HL-60 (cell line): ENCODE data around the gene XPR1.

Experiments
- TF ChIP-seq, protein P1 (sequence below): IDR thresholded peaks from one replicate; pipeline ENCODE4 v1.5.1; 2011; ENCODE audit warnings: low read length, control low read depth, inconsistent platforms; ENCODE audit not compliant: insufficient read depth
- TF ChIP-seq, protein P2 (sequence below): IDR thresholded peaks from 2 replicates; pipeline ENCODE4 v1.6.1; 2012; ENCODE audit warnings: low read depth; ENCODE audit not compliant: insufficient replicate concordance

DNA sequence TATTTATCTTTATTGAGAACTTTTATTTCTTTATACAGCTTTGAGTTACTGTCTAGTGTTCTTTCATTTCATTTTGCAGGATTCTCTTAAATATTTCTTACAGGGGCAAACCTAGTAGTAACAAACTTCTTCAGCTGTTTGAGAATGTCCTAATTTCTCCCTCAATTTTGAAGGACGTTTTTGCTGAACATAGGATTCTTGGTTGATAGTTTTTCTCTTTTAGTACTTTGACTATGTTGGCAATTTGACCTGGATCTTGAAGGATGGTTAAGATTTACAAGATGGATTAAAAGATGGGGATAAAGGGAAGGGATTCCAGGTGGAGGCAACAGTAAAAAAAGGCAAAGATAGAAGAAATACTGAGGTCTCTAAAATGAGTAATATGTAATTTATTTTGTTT, 38.9 kb downstream of the XPR1 start:
- TF ChIP-seq, protein P1, sequence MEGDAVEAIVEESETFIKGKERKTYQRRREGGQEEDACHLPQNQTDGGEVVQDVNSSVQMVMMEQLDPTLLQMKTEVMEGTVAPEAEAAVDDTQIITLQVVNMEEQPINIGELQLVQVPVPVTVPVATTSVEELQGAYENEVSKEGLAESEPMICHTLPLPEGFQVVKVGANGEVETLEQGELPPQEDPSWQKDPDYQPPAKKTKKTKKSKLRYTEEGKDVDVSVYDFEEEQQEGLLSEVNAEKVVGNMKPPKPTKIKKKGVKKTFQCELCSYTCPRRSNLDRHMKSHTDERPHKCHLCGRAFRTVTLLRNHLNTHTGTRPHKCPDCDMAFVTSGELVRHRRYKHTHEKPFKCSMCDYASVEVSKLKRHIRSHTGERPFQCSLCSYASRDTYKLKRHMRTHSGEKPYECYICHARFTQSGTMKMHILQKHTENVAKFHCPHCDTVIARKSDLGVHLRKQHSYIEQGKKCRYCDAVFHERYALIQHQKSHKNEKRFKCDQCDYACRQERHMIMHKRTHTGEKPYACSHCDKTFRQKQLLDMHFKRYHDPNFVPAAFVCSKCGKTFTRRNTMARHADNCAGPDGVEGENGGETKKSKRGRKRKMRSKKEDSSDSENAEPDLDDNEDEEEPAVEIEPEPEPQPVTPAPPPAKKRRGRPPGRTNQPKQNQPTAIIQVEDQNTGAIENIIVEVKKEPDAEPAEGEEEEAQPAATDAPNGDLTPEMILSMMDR = no peak
- TF ChIP-seq, protein P2, sequence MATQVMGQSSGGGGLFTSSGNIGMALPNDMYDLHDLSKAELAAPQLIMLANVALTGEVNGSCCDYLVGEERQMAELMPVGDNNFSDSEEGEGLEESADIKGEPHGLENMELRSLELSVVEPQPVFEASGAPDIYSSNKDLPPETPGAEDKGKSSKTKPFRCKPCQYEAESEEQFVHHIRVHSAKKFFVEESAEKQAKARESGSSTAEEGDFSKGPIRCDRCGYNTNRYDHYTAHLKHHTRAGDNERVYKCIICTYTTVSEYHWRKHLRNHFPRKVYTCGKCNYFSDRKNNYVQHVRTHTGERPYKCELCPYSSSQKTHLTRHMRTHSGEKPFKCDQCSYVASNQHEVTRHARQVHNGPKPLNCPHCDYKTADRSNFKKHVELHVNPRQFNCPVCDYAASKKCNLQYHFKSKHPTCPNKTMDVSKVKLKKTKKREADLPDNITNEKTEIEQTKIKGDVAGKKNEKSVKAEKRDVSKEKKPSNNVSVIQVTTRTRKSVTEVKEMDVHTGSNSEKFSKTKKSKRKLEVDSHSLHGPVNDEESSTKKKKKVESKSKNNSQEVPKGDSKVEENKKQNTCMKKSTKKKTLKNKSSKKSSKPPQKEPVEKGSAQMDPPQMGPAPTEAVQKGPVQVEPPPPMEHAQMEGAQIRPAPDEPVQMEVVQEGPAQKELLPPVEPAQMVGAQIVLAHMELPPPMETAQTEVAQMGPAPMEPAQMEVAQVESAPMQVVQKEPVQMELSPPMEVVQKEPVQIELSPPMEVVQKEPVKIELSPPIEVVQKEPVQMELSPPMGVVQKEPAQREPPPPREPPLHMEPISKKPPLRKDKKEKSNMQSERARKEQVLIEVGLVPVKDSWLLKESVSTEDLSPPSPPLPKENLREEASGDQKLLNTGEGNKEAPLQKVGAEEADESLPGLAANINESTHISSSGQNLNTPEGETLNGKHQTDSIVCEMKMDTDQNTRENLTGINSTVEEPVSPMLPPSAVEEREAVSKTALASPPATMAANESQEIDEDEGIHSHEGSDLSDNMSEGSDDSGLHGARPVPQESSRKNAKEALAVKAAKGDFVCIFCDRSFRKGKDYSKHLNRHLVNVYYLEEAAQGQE = no peak
